HepG2 (cell line): ENCODE data around the gene CHCHD5.
"Not testable (repeated sequence)": the region's sequence is repeated elsewhere in the genome, so short reads cannot be mapped to it uniquely, and the experiment has no call there.

Experiments
- PHB2 ChIP-seq: fragments of 450-650 bp; IDR thresholded peaks from 2 replicates; pipeline ENCODE4 v1.6.1; 2018; ENCODE audit not compliant: partially characterized antibody
- POLR2AphosphoS2 ChIP-seq: IDR thresholded peaks from 2 replicates; pipeline ENCODE4 v1.6.1; 2011; ENCODE audit warnings: low read depth, low read length, improper control_type of control experiment
- RAD51 ChIP-seq: fragments of 450-650 bp; IDR thresholded peaks from 2 replicates; pipeline ENCODE4 v1.6.1; 2016; ENCODE audit warnings: borderline replicate concordance

DNA sequence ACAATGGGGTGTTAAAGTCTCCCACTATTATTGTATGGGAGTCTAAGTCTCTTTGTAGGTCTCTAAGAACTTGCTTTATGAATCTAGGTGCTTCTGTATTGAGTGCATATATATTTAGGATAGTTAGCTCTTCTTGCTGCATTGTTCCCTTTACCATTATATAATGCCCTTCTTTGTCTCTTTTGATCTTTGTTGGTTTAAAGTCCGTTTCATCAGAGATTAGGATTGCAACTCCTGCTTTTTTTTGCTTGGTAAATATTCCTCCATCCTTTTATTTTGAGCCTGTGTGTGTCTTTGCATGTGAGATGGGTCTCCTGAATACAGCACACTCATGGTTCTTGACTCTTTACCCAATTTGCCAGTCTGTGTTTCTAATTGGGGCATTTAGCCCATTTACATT lies 27.9 kb downstream of the CHCHD5 start:
- TF ChIP-seq RAD51, PHB2, POLR2AphosphoS2: not testable (repeated sequence)
